HG03354 (cell line): ENCODE results near the gene KIFC1.
A peak's percentile ranks its signal among the peaks of the same experiment; 100 is the strongest.

ENCODE experiments used
- ATAC-seq: cut with Tn5 transposase; IDR thresholded peaks from one replicate; pipeline ENCODE4 v1.9.1; 2021; ENCODE audit warnings: mild to moderate bottlenecking; ENCODE audit not compliant: unreplicated experiment, poor library complexity, severe bottlenecking

Gene KIFC1

DNA sequence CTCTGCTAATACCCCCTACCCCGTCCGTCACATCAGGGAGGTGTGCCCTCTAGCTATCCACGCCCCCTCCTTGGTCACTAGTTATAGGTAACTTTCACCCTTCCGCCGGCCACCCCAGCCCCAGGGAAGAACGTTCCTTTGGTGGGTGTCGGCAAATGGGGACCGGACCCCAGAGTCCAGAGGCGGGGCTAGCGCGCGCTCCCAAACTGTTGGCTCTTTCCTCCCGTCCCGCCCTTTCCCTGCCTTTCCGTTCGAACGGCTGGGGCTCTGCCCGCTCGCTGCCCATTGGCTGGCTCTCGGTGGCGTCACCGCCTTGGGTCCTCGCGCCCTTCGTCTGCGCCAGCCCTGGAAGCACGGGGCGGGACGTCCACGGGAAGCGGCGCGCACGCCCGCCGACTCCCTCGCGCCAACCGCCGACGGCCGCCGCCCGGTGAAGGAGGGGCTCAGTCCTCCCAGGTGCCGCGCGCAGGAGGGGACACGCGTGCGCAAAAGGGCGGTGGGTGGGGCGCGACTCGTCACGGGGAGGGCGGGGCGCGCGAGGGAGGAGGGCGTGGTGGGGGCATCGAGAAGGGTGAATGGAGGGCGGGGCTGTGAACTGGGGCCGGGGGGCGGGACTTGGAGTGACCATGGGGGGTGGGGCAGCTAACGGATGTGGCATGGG lies 18.6 kb downstream of the KIFC1 start:
- ATAC-seq = peak; percentile 80

DNA sequence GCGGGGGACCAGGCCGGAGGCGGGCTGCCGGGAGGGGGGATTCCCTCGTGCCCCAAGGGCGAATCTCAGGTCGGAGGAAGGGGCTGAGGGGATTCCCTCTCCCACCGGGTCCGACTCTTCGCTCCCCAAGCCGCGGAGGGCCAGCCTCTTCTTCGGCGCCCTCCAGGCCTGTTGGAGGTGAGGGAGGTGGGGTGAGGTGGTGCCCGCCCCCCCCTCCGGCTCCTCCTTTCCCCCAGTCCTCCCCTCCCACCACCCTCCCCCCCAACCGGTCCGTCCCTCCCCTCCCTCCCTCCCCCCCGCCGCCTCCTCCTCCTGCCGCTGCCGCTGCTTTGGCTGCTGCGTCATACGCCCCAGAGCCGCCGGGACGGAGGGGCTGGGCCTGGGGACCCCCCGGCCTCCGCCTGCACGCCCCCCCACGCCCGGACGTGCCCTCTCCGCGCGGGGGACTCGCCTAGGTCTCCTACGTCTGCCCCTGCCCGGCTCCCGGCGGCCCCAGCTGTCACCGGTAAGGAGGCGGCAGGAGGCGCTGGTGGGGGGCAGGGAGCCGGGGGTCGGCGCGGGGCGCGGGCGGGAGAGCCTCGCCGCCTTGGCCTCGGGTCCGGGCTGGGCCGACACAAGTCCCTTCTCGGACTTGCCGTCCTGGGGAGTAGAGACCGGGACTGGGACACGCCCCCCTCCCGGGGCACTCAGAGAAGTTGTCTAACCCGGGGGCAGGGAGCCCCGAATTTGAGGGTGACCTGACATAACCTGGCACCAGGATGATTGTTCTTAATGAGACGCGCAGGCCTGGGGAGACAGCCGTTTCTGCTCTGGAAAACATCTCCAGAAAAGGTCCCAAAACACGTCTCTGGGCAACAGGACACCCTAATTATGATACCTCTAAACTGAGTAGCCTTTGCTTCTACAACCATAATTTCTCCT lies 19.3 kb downstream of the KIFC1 start, which contains the start of gene PHF1:
PHF1 (plus strand) TSS at position 304 of the 921 bp plus-strand sequence. CDS start 1,250 bp downstream, outside the sequence.
- ATAC-seq = peak; percentile 42

DNA sequence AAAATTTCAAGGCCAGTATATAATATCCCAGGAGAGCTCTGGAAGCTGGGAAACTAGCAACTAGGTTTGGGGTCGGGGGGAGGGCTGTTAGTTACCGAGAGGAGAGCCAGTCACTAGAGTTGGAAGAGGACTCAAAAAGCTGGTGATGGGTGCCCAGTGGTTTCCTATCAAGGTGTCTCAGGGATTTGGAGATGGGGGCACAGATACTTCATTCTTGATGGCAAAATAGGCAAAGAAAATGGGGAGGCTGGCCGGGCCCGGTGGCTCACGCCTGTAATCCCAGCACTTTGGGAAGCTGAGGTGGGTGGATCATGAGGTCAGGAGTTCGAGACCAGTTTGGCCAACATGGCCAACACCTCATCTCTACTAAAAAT lies 20.0 kb downstream of the KIFC1 start:
- ATAC-seq = no peak

DNA sequence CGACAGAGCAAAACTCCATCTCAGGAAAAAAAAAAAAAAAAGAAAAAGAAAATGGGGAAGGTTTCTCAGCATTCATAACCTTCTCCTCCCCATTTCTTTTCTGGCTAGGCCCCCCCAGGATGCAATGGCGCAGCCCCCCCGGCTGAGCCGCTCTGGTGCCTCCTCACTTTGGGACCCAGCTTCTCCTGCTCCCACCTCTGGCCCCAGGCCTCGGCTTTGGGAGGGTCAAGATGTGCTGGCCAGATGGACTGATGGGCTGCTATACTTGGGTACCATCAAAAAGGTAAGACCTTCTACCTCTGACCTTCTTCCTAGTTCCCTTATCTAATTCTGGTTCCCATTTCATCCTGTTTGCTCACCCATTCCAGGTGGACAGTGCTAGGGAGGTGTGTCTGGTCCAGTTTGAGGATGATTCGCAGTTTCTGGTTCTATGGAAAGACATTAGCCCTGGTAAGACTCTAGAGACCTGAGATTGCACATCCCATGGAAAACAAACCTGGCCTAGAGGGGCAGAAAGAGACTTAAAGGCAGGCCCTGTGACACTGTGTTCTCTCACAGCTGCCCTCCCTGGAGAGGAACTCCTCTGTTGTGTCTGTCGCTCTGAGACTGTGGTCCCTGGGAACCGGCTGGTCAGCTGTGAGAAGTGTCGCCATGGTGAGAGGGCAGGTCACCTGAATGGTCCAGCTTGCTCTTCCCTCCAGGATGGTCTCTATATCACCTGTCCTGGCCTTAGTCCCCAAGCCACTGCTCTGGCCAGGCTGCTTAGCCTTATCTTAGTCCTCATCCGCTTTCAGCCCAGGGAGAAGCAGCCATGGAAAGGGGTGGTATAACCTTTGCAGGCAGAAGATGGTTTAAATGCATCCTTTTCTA lies 20.8 kb downstream of the KIFC1 start:
- ATAC-seq = no peak

DNA sequence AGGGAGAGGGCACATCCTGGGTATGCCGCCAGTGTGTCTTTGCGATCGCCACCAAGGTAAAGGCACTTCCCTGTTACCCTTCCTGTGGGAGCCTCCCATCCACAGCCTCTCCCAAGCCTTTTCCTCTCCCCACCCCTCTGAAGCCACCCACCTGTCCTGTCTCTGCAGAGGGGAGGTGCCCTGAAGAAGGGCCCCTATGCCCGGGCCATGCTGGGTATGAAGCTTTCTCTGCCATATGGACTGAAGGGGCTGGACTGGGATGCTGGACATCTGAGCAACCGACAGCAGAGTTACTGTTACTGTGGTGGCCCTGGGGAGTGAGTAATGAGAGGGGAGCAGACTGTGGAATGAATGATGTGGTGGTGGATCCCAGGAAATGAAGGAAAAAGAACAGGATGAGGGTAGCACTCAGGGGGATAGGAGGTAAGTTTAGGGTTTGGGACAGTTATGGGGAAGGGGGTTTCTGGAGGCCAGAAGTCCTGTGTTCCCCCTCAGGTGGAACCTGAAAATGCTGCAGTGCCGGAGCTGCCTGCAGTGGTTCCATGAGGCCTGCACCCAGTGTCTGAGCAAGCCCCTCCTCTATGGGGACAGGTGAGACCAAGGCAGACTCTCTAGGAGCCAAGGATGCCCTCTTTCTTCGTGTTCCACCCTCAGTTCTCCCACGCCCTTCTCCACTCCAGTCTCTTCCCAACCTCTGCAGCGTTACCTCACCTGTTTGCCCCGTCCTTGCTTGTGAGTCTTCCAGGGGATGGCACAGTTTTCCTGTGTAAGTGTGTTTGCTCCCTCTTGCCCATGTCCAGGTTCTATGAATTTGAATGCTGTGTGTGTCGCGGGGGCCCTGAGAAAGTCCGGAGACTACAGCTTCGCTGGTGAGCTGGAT lies 21.9 kb downstream of the KIFC1 start:
- ATAC-seq = no peak

GRCh38 chr6:33414592-33415271 lies 23.1 kb downstream of the KIFC1 start:
- no peak for ATAC-seq

- ATAC-seq = no peak
Observed at GRCh38 chr6:33415831-33416230, 24.2 kb downstream of the KIFC1 start.

GRCh38 chr6:33416386-33417127 lies 24.9 kb downstream of the KIFC1 start:
- no peak for ATAC-seq

- ATAC-seq = no peak
Observed at GRCh38 chr6:33417128-33417902, 25.7 kb downstream of the KIFC1 start.

GRCh38 chr6:33417903-33418689 lies 26.5 kb downstream of the KIFC1 start, which contains the start of gene CUTA:
Gene CUTA, minus strand, starts transcription at chr6:33418107. Its CDS starts 107 bp downstream, at chr6:33418000.
- ATAC-seq = peak; percentile 85

- ATAC-seq = no peak
Observed at GRCh38 chr6:33418690-33419291, 27.2 kb downstream of the KIFC1 start.

DNA sequence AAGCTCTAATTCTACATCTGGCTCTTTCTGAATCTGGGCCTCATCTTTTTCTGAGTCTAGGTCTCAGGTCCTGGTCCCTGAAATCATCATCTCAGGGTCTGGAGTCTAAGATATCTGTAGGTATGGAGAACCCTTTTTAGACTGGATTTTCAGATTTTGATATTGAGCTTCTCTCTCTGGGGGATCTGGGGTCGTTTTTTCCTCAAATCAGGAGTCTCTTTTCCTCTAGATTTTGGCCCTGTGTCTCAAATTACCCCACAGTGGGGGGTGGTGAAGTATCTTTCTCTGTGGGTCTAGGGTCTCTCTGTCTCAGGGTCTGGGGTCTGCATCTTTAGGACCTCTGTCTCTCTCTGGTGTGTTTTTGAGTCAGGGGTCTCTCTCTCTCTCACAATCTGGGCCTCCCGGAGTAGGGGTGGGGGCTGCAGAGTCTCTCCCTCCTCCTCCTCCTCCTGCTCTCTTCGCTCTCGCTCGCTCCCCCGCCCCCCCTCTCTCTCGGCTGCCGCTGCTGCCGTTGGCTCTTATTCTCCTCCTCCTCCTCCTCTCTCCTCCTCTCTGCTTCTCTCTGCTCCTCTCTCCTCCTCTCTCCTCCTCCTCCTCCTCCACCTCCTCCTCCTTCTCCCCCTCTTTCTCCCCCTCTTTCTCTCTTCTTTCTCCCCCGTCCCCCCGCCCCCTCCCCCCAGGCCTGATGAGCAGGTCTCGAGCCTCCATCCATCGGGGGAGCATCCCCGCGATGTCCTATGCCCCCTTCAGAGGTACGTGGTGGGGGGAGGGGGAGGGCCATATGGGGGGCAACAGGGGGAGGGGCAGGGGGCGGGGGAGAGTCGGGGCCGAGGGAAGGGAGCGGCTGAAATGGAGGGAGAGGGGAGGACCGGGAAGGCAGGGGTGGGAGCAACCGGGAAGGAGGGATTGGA lies 28.2 kb downstream of the KIFC1 start, which contains the start of gene SYNGAP1:
SYNGAP1 (plus strand) TSS at position 486 of the 911 bp plus-strand sequence; CDS start at position 686, 200 bp downstream.
- no peak for ATAC-seq

DNA sequence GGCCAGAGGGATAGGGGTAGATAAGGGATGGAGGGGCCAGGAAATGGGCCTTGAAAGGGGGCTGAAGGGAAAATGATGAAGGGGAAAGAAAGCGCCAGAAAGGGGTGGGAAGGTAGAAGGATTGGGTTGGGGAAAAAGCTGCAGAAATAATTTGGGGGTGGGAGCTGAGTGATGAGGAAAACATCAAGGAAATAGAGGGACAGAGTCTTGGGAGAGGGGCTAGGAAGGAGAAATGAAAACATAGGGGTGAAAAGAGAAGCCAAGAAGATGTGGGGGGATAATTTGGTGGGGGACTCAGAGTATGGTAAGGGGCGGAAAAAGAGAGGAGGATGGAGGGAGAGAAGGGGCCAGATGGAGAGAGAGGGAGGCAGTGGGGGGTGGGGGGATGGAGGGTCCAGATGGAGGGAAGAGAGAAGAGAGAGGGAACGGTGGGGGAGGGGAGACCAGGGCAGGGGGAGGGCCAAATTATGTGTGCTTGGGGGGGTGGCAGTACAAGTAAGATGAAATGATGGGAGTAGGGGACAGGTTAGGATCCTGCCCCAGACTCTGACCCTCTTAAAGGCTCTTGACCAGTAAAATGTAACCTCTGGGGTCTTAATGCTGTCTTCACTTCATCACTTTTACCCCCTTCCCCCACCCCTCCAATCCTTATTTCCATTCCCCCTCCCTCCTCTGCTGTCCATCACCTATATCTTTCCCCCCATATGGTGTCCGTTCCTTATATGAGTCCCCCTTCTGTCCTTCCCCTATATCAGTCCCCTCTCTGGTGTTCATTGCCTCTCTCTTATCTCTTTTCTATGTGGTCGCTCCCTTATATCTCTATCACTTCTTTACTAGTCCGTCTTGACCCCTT lies 29.1 kb downstream of the KIFC1 start:
- no peak for ATAC-seq

DNA sequence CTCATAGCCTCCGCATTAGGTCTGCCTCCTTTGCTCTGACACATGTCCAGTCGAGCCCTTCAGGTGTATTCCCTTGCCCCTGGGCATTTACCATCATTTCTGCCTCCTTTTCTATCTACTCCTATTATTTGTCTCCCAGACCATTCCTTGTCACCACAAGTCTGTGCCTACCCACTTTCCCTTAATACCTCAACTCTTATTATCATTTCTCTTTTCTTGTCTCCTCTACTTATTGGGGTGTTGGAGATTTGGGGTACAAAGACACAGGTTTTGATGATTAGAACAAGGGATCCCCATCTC lies 29.7 kb downstream of the KIFC1 start:
- no peak for ATAC-seq
